Measurements from ENCODE around the gene TRAPPC4. TPM values are rescaled to one million over a fixed set of nuclear protein-coding genes. Genes with fewer than 3 reads are reported as not detected.

TRAPPC4 gene
- total RNA-seq, 4 donors from 2014 or later: 56.9 to 75.0 (median 63.9) TPM

- H3K4me3 ChIP-seq: no peak overlapping the region
- no peak for DNase-seq (ENCODE audit: low spot score in 2 of 2)
- H3K4me1 ChIP-seq: no peaks in the 10 kb centered on the region
- no peaks in the 10 kb centered on the region for H3K9me3 ChIP-seq
- 89% methylated on average over 4 of the region's 4 CpGs for WGBS
- TF ChIP-seq POLR2A (IDR thresholded peaks at IDR 0.05) (no peak), POLR2AphosphoS5 (IDR thresholded peaks at IDR 0.05) (no peak), CTCF (IDR thresholded peaks at IDR 0.05) (no peak), EP300 (IDR thresholded peaks at IDR 0.05) (no peak)
- H3K36me3 ChIP-seq: peaks cover 74% of the 10 kb centered on the region
- H3K27me3 ChIP-seq: no peaks in the 10 kb centered on the region
- no peak overlapping the region for H3K27ac ChIP-seq
These were observed 11.9 kb upstream of the TRAPPC4 start for GRCh38 chr11:119006656-119007055.

- WGBS: 83% methylated on average over 6 of the region's 6 CpGs
- Histone ChIP-seq H3K4me3 (no peak overlapping the region), H3K27ac (no peak overlapping the region), H3K4me1 (peaks cover 9% of the 10 kb centered on the region), H3K27me3 (no peaks in the 10 kb centered on the region), H3K36me3 (peaks cover 84% of the 10 kb centered on the region), H3K9me3 (no peaks in the 10 kb centered on the region)
- TF ChIP-seq POLR2A (IDR thresholded peaks at IDR 0.05) (no peak), EP300 (IDR thresholded peaks at IDR 0.05) (no peak), CTCF (IDR thresholded peaks at IDR 0.05) (no peak), POLR2AphosphoS5 (IDR thresholded peaks at IDR 0.05) (no peak)
- no peak for DNase-seq (ENCODE audit: low spot score in 2 of 2)
These were observed 7.0 kb upstream of the TRAPPC4 start for GRCh38 chr11:119011476-119012053.

GRCh38 chr11:119012629-119013170 lies 5.9 kb upstream of the TRAPPC4 start:
- Histone ChIP-seq H3K9me3 (no peaks in the 10 kb centered on the region), H3K36me3 (peaks cover 74% of the 10 kb centered on the region), H3K4me1 (peaks cover 21% of the 10 kb centered on the region), H3K4me3 (no peak overlapping the region), H3K27ac (no peak overlapping the region), H3K27me3 (no peaks in the 10 kb centered on the region)
- DNase-seq (ENCODE audit: low spot score in 2 of 2): no peak
- 85% methylated on average over 3 of the region's 3 CpGs for WGBS
- TF ChIP-seq POLR2A (IDR thresholded peaks at IDR 0.05) (no peak), EP300 (IDR thresholded peaks at IDR 0.05) (no peak), POLR2AphosphoS5 (IDR thresholded peaks at IDR 0.05) (no peak), CTCF (IDR thresholded peaks at IDR 0.05) (no peak)

- no peak for DNase-seq (ENCODE audit: low spot score in 2 of 2)
- Histone ChIP-seq H3K4me3 (no peak overlapping the region), H3K27me3 (no peaks in the 10 kb centered on the region), H3K27ac (no peak overlapping the region), H3K9me3 (no peaks in the 10 kb centered on the region), H3K36me3 (peaks cover 59% of the 10 kb centered on the region), H3K4me1 (peaks cover 24% of the 10 kb centered on the region)
- 94% methylated on average over 17 of the region's 17 CpGs for WGBS
- TF ChIP-seq EP300 (IDR thresholded peaks at IDR 0.05) (no peak), POLR2AphosphoS5 (IDR thresholded peaks at IDR 0.05) (no peak), CTCF (IDR thresholded peaks at IDR 0.05) (no peak), POLR2A (IDR thresholded peaks at IDR 0.05) (no peak)
These were observed 4.2 kb upstream of the TRAPPC4 start for GRCh38 chr11:119014209-119014924.

GRCh38 chr11:119015054-119015611 lies 3.4 kb upstream of the TRAPPC4 start:
- H3K36me3 ChIP-seq: peaks cover 55% of the 10 kb centered on the region
- TF ChIP-seq CTCF (IDR thresholded peaks at IDR 0.05) (no peak), EP300 (IDR thresholded peaks at IDR 0.05) (no peak), POLR2AphosphoS5 (IDR thresholded peaks at IDR 0.05) (no peak), POLR2A (IDR thresholded peaks at IDR 0.05) (no peak)
- H3K9me3 ChIP-seq: no peaks in the 10 kb centered on the region
- no peak overlapping the region for H3K4me3 ChIP-seq
- H3K4me1 ChIP-seq: peaks cover 31% of the 10 kb centered on the region
- 72% methylated on average over 8 of the region's 8 CpGs for WGBS
- DNase-seq (ENCODE audit: low spot score in 2 of 2): no peak
- H3K27me3 ChIP-seq: no peaks in the 10 kb centered on the region
- no peak overlapping the region for H3K27ac ChIP-seq
